Activated CD4-positive, alpha-beta T cell treated with anti-CD3 and anti-CD28 coated beads, Interleukin-2, amount 10 ng/mL, durations not matched to agents 24 days and 14 days (primary cell): ENCODE measurements around the gene MAPK13. TPM values are rescaled to one million over a fixed set of nuclear protein-coding genes. Genes with fewer than 3 reads are reported as not detected.

Experiments
- DNase-seq: peaks from one replicate; pipeline ENCODE4 v3.0.0; 2022
- H3K27ac Mint-ChIP-seq: one replicate; pipeline ENCODE4 v1.8.0; 2022; ENCODE audit warnings: mild to moderate bottlenecking, mixed read lengths
- H3K27me3 Mint-ChIP-seq: one replicate; pipeline ENCODE4 v1.8.0; 2022; ENCODE audit warnings: mixed read lengths
- H3K36me3 Mint-ChIP-seq: one replicate; pipeline ENCODE4 v1.8.0; 2022; ENCODE audit warnings: low read depth, mild to moderate bottlenecking, mixed read lengths
- H3K4me1 Mint-ChIP-seq: one replicate; pipeline ENCODE4 v1.8.0; 2021; ENCODE audit warnings: mixed read lengths
- H3K4me3 Mint-ChIP-seq: one replicate; pipeline ENCODE4 v1.8.0; 2022; ENCODE audit warnings: mild to moderate bottlenecking, moderate library complexity, mixed read lengths
- H3K9me3 Mint-ChIP-seq: one replicate; pipeline ENCODE4 v1.8.0; 2021; ENCODE audit warnings: mixed read lengths
- intact Hi-C: fragments of 100-400 bp; cut with micrococcal nuclease; formaldehyde crosslinking; loops from one replicate; pipeline ENCODE4 v1.15.1; 2023
- total RNA-seq: library from RNA; stranded (reverse); gene quantifications from 2 replicates; pipeline ENCODE4 v1.2.3, GENCODE V29; 2022

The MAPK13 gene
- total RNA-seq, 1 donor from 2014 or later = 59.4 TPM

GRCh38 chr6:36102853-36103252 lies 27.5 kb upstream of the MAPK13 start:
- DNase-seq = no peak
- Mint-ChIP-seq H3K4me1 (peaks cover 25% of the 10 kb centered on the region), H3K9me3 (no peaks in the 10 kb centered on the region), H3K27me3 (no peaks in the 10 kb centered on the region), H3K36me3 (peaks cover 35% of the 10 kb centered on the region), H3K4me3 (no peak overlapping the region), H3K27ac (no peak overlapping the region)
- intact Hi-C loops = no loop called here

- Mint-ChIP-seq H3K4me3 (no peak overlapping the region), H3K36me3 (peaks cover 51% of the 10 kb centered on the region), H3K27me3 (no peaks in the 10 kb centered on the region), H3K27ac (no peak overlapping the region), H3K9me3 (no peaks in the 10 kb centered on the region), H3K4me1 (peaks cover 33% of the 10 kb centered on the region)
- intact Hi-C loops = no loop called here
- DNase-seq = no peak
These were observed 25.5 kb upstream of the MAPK13 start for GRCh38 chr6:36104836-36105235.

GRCh38 chr6:36109092-36109491 lies 21.2 kb upstream of the MAPK13 start:
- H3K4me3 Mint-ChIP-seq = peak overlapping the region; percentile 10

GRCh38 chr6:36110050-36110449 lies 20.3 kb upstream of the MAPK13 start:
- Mint-ChIP-seq H3K9me3 (no peaks in the 10 kb centered on the region), H3K27me3 (no peaks in the 10 kb centered on the region), H3K4me1 (peaks cover 46% of the 10 kb centered on the region), H3K27ac (no peak overlapping the region), H3K36me3 (peaks cover 41% of the 10 kb centered on the region), H3K4me3 (no peak overlapping the region)
- no peak for DNase-seq
- intact Hi-C loops = no loop called here

More at GRCh38 chr6:36109092-36109491, 21.2 kb upstream of the MAPK13 start:
- no peaks in the 10 kb centered on the region for H3K9me3 Mint-ChIP-seq
- intact Hi-C loops = no loop called here
- peaks cover 38% of the 10 kb centered on the region for H3K4me1 Mint-ChIP-seq
- H3K27ac Mint-ChIP-seq = peak overlapping the region; percentile 85
- no peaks in the 10 kb centered on the region for H3K27me3 Mint-ChIP-seq
- DNase-seq = peak; percentile 77
- H3K36me3 Mint-ChIP-seq = peaks cover 45% of the 10 kb centered on the region

GRCh38 chr6:36110863-36111262 lies 19.4 kb upstream of the MAPK13 start:
- DNase-seq = no peak
- intact Hi-C loops = no loop called here
- Mint-ChIP-seq H3K27me3 (no peaks in the 10 kb centered on the region), H3K9me3 (no peaks in the 10 kb centered on the region), H3K4me1 (peaks cover 47% of the 10 kb centered on the region), H3K27ac (no peak overlapping the region), H3K4me3 (no peak overlapping the region), H3K36me3 (peaks cover 41% of the 10 kb centered on the region)

GRCh38 chr6:36111526-36111925 lies 18.8 kb upstream of the MAPK13 start:
- peaks cover 41% of the 10 kb centered on the region for H3K36me3 Mint-ChIP-seq
- peaks cover 53% of the 10 kb centered on the region for H3K4me1 Mint-ChIP-seq
- peak overlapping the region; percentile 13 for H3K27ac Mint-ChIP-seq
- no peaks in the 10 kb centered on the region for H3K9me3 Mint-ChIP-seq
- intact Hi-C loops = no loop called here
- no peak for DNase-seq
- no peak overlapping the region for H3K4me3 Mint-ChIP-seq
- H3K27me3 Mint-ChIP-seq = no peaks in the 10 kb centered on the region

GRCh38 chr6:36113049-36113448 lies 17.3 kb upstream of the MAPK13 start:
- Mint-ChIP-seq H3K27me3 (no peaks in the 10 kb centered on the region), H3K27ac (no peak overlapping the region), H3K36me3 (peaks cover 38% of the 10 kb centered on the region), H3K4me3 (no peak overlapping the region), H3K4me1 (peaks cover 59% of the 10 kb centered on the region), H3K9me3 (no peaks in the 10 kb centered on the region)
- intact Hi-C loops = no loop called here
- no peak for DNase-seq

GRCh38 chr6:36113703-36114102 lies 16.6 kb upstream of the MAPK13 start:
- no peak for DNase-seq
- Mint-ChIP-seq H3K9me3 (no peaks in the 10 kb centered on the region), H3K27me3 (no peaks in the 10 kb centered on the region), H3K4me1 (peaks cover 59% of the 10 kb centered on the region), H3K36me3 (peaks cover 33% of the 10 kb centered on the region), H3K4me3 (no peak overlapping the region), H3K27ac (peak overlapping the region; percentile 32)
- intact Hi-C loops = no loop called here

- intact Hi-C loops = no loop called here
- Mint-ChIP-seq H3K27me3 (no peaks in the 10 kb centered on the region), H3K4me3 (peak overlapping the region; percentile 43), H3K9me3 (no peaks in the 10 kb centered on the region), H3K27ac (peak overlapping the region; percentile 87), H3K4me1 (peaks cover 59% of the 10 kb centered on the region), H3K36me3 (peaks cover 26% of the 10 kb centered on the region)
- DNase-seq = peak; percentile 67
These were observed 15.4 kb upstream of the MAPK13 start for GRCh38 chr6:36114798-36115408.

GRCh38 chr6:36115412-36115811 lies 14.9 kb upstream of the MAPK13 start:
- DNase-seq = no peak
- Mint-ChIP-seq H3K27me3 (no peaks in the 10 kb centered on the region), H3K36me3 (peaks cover 26% of the 10 kb centered on the region), H3K27ac (no peak overlapping the region), H3K4me3 (no peak overlapping the region), H3K9me3 (no peaks in the 10 kb centered on the region), H3K4me1 (peaks cover 62% of the 10 kb centered on the region)
- intact Hi-C loops = no loop called here

GRCh38 chr6:36116066-36116864 lies 14.0 kb upstream of the MAPK13 start:
- intact Hi-C loops = loop anchor here (2.0 kb wide), 1 partner anchor 21 kb away; no protein-coding TSS in a partner anchor
- Mint-ChIP-seq H3K27ac (peak overlapping the region; percentile 14), H3K9me3 (no peaks in the 10 kb centered on the region), H3K4me3 (no peak overlapping the region), H3K36me3 (peaks cover 26% of the 10 kb centered on the region), H3K27me3 (no peaks in the 10 kb centered on the region), H3K4me1 (peaks cover 70% of the 10 kb centered on the region)
- no peak for DNase-seq

- H3K4me1 Mint-ChIP-seq = peaks cover 76% of the 10 kb centered on the region
- peaks cover 23% of the 10 kb centered on the region for H3K36me3 Mint-ChIP-seq
- H3K27ac Mint-ChIP-seq = peak overlapping the region; percentile 14
- no peaks in the 10 kb centered on the region for H3K27me3 Mint-ChIP-seq
- no peaks in the 10 kb centered on the region for H3K9me3 Mint-ChIP-seq
- no peak overlapping the region for H3K4me3 Mint-ChIP-seq
- intact Hi-C loops = loop anchor here (2.0 kb wide), 1 partner anchor 22 kb away; no protein-coding TSS in a partner anchor
- no peak for DNase-seq
These were observed 13.4 kb upstream of the MAPK13 start for GRCh38 chr6:36116943-36117342.

GRCh38 chr6:36117658-36118549 lies 12.4 kb upstream of the MAPK13 start:
- Mint-ChIP-seq H3K9me3 (no peaks in the 10 kb centered on the region), H3K27me3 (no peaks in the 10 kb centered on the region), H3K4me3 (peak overlapping the region; percentile 39), H3K36me3 (peaks cover 17% of the 10 kb centered on the region), H3K4me1 (peaks cover 79% of the 10 kb centered on the region), H3K27ac (peak overlapping the region; percentile 80)
- intact Hi-C loops = loop anchor here (2.0 kb wide), 1 partner anchor 23 kb away; no protein-coding TSS in a partner anchor
- no peak for DNase-seq
